MM.1S (cell line): ENCODE results near the gene CMTM8.

Source experiments
- DNase-seq: peaks from one replicate; pipeline ENCODE4 v3.0.0-alpha.2; 2015
- H2AFZ ChIP-seq: fragments of 300-600 bp; sonication (generic); 2 replicates; pipeline ENCODE4 v1.6.0; 2016; ENCODE audit warnings: antibody characterized with exemption, low read length
- H3F3A ChIP-seq: fragments of 300-600 bp; sonication (generic); 2 replicates; pipeline ENCODE4 v1.6.1; 2016; ENCODE audit warnings: mild to moderate bottlenecking, antibody characterized with exemption, low read length, moderate library complexity, mixed read lengths; ENCODE audit not compliant: insufficient read depth
- H3K27ac ChIP-seq: fragments of 300-600 bp; sonication (generic); 2 replicates; pipeline ENCODE4 v1.5.1; 2016; ENCODE audit warnings: mild to moderate bottlenecking, low read length
- H3K27me3 ChIP-seq: fragments of 300-600 bp; sonication (generic); replicated peaks from 2 replicates; pipeline ENCODE4 v1.6.0; 2016; ENCODE audit warnings: low read length; ENCODE audit not compliant: insufficient read depth
- H3K36me3 ChIP-seq: fragments of 300-600 bp; sonication (generic); replicated peaks from 2 replicates; pipeline ENCODE4 v1.6.1; 2016; ENCODE audit warnings: mild to moderate bottlenecking, low read length, mixed read lengths; ENCODE audit not compliant: insufficient read depth
- H3K4me1 ChIP-seq: fragments of 300-600 bp; sonication (generic); 2 replicates; pipeline ENCODE4 v1.6.1; 2016; ENCODE audit warnings: low read length, mixed read lengths
- H3K4me2 ChIP-seq: fragments of 300-600 bp; sonication (generic); 2 replicates; pipeline ENCODE4 v1.6.0; 2016; ENCODE audit warnings: low read depth, low read length
- H3K4me3 ChIP-seq: fragments of 300-600 bp; sonication (generic); 2 replicates; pipeline ENCODE4 v1.5.1; 2016; ENCODE audit warnings: low read length, mixed read lengths
- H3K79me2 ChIP-seq: fragments of 300-600 bp; sonication (generic); 2 replicates; pipeline ENCODE4 v1.6.1; 2016; ENCODE audit warnings: mixed run types, low read length, mixed read lengths
- H3K9ac ChIP-seq: fragments of 300-600 bp; sonication (generic); 2 replicates; pipeline ENCODE4 v1.6.1; 2016; ENCODE audit warnings: low read length, mixed read lengths
- H3K9me2 ChIP-seq: fragments of 300-600 bp; sonication (generic); replicated peaks from 2 replicates; pipeline ENCODE4 v1.6.1; 2016; ENCODE audit warnings: mild to moderate bottlenecking, low read length, mixed read lengths; ENCODE audit not compliant: insufficient read depth
- H3K9me3 ChIP-seq: fragments of 300-600 bp; sonication (generic); replicated peaks from 2 replicates; pipeline ENCODE4 v1.6.1; 2016; ENCODE audit warnings: mild to moderate bottlenecking, low read length, mixed read lengths; ENCODE audit not compliant: insufficient read depth
- H4K20me1 ChIP-seq: fragments of 300-600 bp; sonication (generic); 2 replicates; pipeline ENCODE4 v1.6.1; 2016; ENCODE audit warnings: mild to moderate bottlenecking, low read length, moderate library complexity, mixed read lengths; ENCODE audit not compliant: insufficient read depth
- CTCF ChIP-seq: fragments of 300-600 bp; sonication (generic); IDR thresholded peaks from 2 replicates; pipeline ENCODE4 v1.5.1; 2016; ENCODE audit warnings: antibody characterized with exemption, low read length, mixed read lengths
- EZH2 ChIP-seq: fragments of 300-600 bp; sonication (generic); optimal IDR thresholded peaks from 2 replicates; pipeline ENCODE3; 2017; ENCODE audit warnings: low read depth, mild to moderate bottlenecking, antibody characterized with exemption, low read length, mixed read lengths
- EZH2phosphoT487 ChIP-seq: fragments of 300-600 bp; sonication (generic); IDR thresholded peaks from 2 replicates; pipeline ENCODE4 v1.6.1; 2018; ENCODE audit warnings: antibody characterized with exemption, low read length

Gene CMTM8

GRCh38 chr3:32410367-32411246 lies 172.1 kb downstream of the CMTM8 start:
- no peak for TF ChIP-seq CTCF
- TF ChIP-seq EZH2, result no peak

GRCh38 chr3:32411442-32411841 lies 173.0 kb downstream of the CMTM8 start:
- H3K36me3 ChIP-seq, result no peaks in the 10 kb centered on the region
- no peak overlapping the region for H2AFZ ChIP-seq
- no peaks in the 10 kb centered on the region for H3F3A ChIP-seq
- H3K9me3 ChIP-seq, result no peaks in the 10 kb centered on the region
- DNase-seq, result no peak
- H3K4me2 ChIP-seq, result no peak overlapping the region
- H3K27me3 ChIP-seq, result no peaks in the 10 kb centered on the region
- no peak overlapping the region for H3K4me3 ChIP-seq
- H3K9me2 ChIP-seq, result no peaks in the 10 kb centered on the region
- H3K79me2 ChIP-seq, result no peaks in the 10 kb centered on the region
- H3K9ac ChIP-seq, result no peak overlapping the region
- 0 out of 2 replicates have a peak, but pooled peaks cover 1% of the 10 kb centered on the region for H3K4me1 ChIP-seq
- H3K27ac ChIP-seq, result no peak overlapping the region
- no peaks in the 10 kb centered on the region for H4K20me1 ChIP-seq
- no peak for TF ChIP-seq EZH2phosphoT487
- TF ChIP-seq EZH2, result no peak
- TF ChIP-seq CTCF, result no peak

More at GRCh38 chr3:32410367-32411246, 172.1 kb downstream of the CMTM8 start:
- no peak overlapping the region for H2AFZ ChIP-seq
- no peaks in the 10 kb centered on the region for H3F3A ChIP-seq
- H3K79me2 ChIP-seq, result no peaks in the 10 kb centered on the region
- no peaks in the 10 kb centered on the region for H4K20me1 ChIP-seq
- no peaks in the 10 kb centered on the region for H3K27me3 ChIP-seq
- DNase-seq, result no peak
- H3K4me3 ChIP-seq, result no peak overlapping the region
- H3K4me2 ChIP-seq, result no peak overlapping the region
- H3K9ac ChIP-seq, result no peak overlapping the region
- H3K9me3 ChIP-seq, result no peaks in the 10 kb centered on the region
- no peaks in the 10 kb centered on the region for H3K9me2 ChIP-seq
- H3K36me3 ChIP-seq, result no peaks in the 10 kb centered on the region
- no peak overlapping the region for H3K27ac ChIP-seq
- H3K4me1 ChIP-seq, result 0 out of 2 replicates have a peak, but pooled peaks cover 4% of the 10 kb centered on the region

- Histone ChIP-seq H2AFZ (no peak overlapping the region), H3K4me2 (no peak overlapping the region), H3K9ac (no peak overlapping the region), H3K4me1 (no peaks in the 10 kb centered on the region), H3K27ac (no peak overlapping the region), H4K20me1 (no peaks in the 10 kb centered on the region), H3K4me3 (no peak overlapping the region), H3K36me3 (no peaks in the 10 kb centered on the region), H3K27me3 (no peaks in the 10 kb centered on the region), H3F3A (no peaks in the 10 kb centered on the region), H3K9me2 (no peaks in the 10 kb centered on the region), H3K9me3 (no peaks in the 10 kb centered on the region), H3K79me2 (no peaks in the 10 kb centered on the region)
- DNase-seq, result no peak
- no peak for TF ChIP-seq CTCF
These were observed 174.4 kb downstream of the CMTM8 start for GRCh38 chr3:32412887-32413286.
